HCT116 (cell line): ENCODE measurements around the gene KCTD4. TPM values are rescaled to one million over a fixed set of nuclear protein-coding genes. Genes with fewer than 3 reads are reported as not detected.

Experiments used
- ATAC-seq: fragments of 200-7000 bp; cut with Tn5 transposase; 2 replicates; pipeline ENCODE4 v1.9.1; 2020; ENCODE audit warnings: mild to moderate bottlenecking, moderate library complexity
- BruUV-seq: library from RNA; stranded (reverse); fragments of 400-500 nt; replicated peaks from 2 replicates; lab custom pipeline; 2021; lab: Mats Ljungman, UMichigan
- CTCF ChIA-PET: fragments of 300-600 bp; sonication (Branson Sonifier 250); formaldehyde crosslinking; loops from one replicate; lab custom pipeline; 2021; ENCODE audit warnings: antibody characterized with exemption; lab: Charles Lee
- POLR2A ChIA-PET: fragments of 300-600, 350-600 bp; sonication (Branson Sonifier 250); formaldehyde crosslinking; loops from one replicate; lab custom pipeline; 2021; ENCODE audit warnings: antibody characterized with exemption; lab: Charles Lee
- RAD21 ChIA-PET, 2 experiments: fragments of 300-600 bp; sonication (Branson Sonifier 250); formaldehyde crosslinking; loops; one replicate each; lab custom pipeline; 2023; ENCODE audit warnings: low total read pairs in 2 of 2; ENCODE audit not compliant: uncharacterized antibody in 2 of 2, unreplicated experiment in 2 of 2, low non-redundant PET in 1 of 2; lab: Charles Lee
- DNase-seq: peaks from one replicate; pipeline ENCODE4 v3.0.0-alpha.2; 2010; ENCODE audit warnings: low read depth, low spot score
- H2AFZ ChIP-seq: fragments of 200-600 bp; shearing (Covaris generic), sonication (generic); 2 replicates; pipeline ENCODE4 v1.6.1; 2017; ENCODE audit warnings: low read depth, mixed run types, mixed read lengths, antibody characterized with exemption, low read length; ENCODE audit not compliant: poor library complexity, severe bottlenecking
- H3K27ac ChIP-seq: 2 replicates; pipeline ENCODE4 v1.5.1; 2012; ENCODE audit warnings: low read depth, low read length
- H3K27me3 ChIP-seq: fragments of 200-600 bp; sonication (generic); 2 replicates; pipeline ENCODE4 v1.6.1; 2016; ENCODE audit warnings: mixed run types, low read length, mixed read lengths; ENCODE audit not compliant: insufficient read depth
- H3K36me3 ChIP-seq, 2 experiments: fragments of 200-500 bp in 1 of 2; fragments of 200-600 bp in 1 of 2; sonication (Bioruptor generic) in 1 of 2; sonication (generic) in 1 of 2; 2 replicates each; pipeline versions ENCODE4 v1.5.1 to v1.6.1; 2014 to 2016; ENCODE audit warnings: low read length in 2 of 2, inconsistent platforms in 1 of 2, mixed read lengths in 1 of 2, mixed run types in 1 of 2; ENCODE audit not compliant: insufficient read depth in 2 of 2, control insufficient read depth in 1 of 2
- H3K4me1 ChIP-seq, 2 experiments: fragments of 200-600 bp in 1 of 2; sonication (generic) in 1 of 2; 2 replicates each; pipeline versions ENCODE4 v1.5.1 to v1.6.1; 2012 to 2017; ENCODE audit warnings: low read length in 2 of 2, inconsistent platforms in 1 of 2, mild to moderate bottlenecking in 1 of 2, mixed read lengths in 1 of 2, mixed run types in 1 of 2, moderate library complexity in 1 of 2; ENCODE audit not compliant: insufficient read depth in 2 of 2, control insufficient read depth in 1 of 2
- H3K4me2 ChIP-seq: fragments of 200-600 bp; sonication (generic); 2 replicates; pipeline ENCODE4 v1.6.1; 2017; ENCODE audit warnings: mixed run types, low read length, mixed read lengths
- H3K4me3 ChIP-seq, 2 experiments: fragments of 200-600 bp in 1 of 2; sonication (generic) in 1 of 2; replicated peaks in 1 of 2; 2 replicates each; pipeline ENCODE4 v1.5.1; 2011 to 2016; ENCODE audit warnings: low read length in 2 of 2, control low read depth in 1 of 2, low read depth in 1 of 2, mild to moderate bottlenecking in 1 of 2, mixed read lengths in 1 of 2, mixed run types in 1 of 2
- H3K79me2 ChIP-seq: fragments of 200-600 bp; sonication (generic); 2 replicates; pipeline ENCODE4 v1.6.1; 2017; ENCODE audit warnings: mild to moderate bottlenecking, mixed run types, low read length, moderate library complexity, mixed read lengths; ENCODE audit not compliant: insufficient read depth
- H3K9ac ChIP-seq: fragments of 200-600 bp; sonication (generic); 2 replicates; pipeline ENCODE4 v1.6.1; 2016; ENCODE audit warnings: low read length, mixed read lengths
- H3K9me2 ChIP-seq: fragments of 200-600 bp; sonication (generic), shearing (Covaris generic); 2 replicates; pipeline ENCODE4 v1.6.1; 2017; ENCODE audit warnings: mixed run types, mild to moderate bottlenecking, moderate library complexity; ENCODE audit not compliant: insufficient read depth
- H3K9me3 ChIP-seq, 2 experiments: fragments of 200-500 bp in 1 of 2; fragments of 200-600 bp in 1 of 2; sonication (Bioruptor generic) in 1 of 2; sonication (generic) in 1 of 2; 2 replicates each; pipeline ENCODE4 v1.6.1; 2014 to 2017; ENCODE audit warnings: low read length in 2 of 2, mixed read lengths in 2 of 2, inconsistent platforms in 1 of 2, low read depth in 1 of 2, mild to moderate bottlenecking in 1 of 2, mixed run types in 1 of 2, moderate library complexity in 1 of 2; ENCODE audit not compliant: control insufficient read depth in 1 of 2, insufficient read depth in 1 of 2
- H4K20me1 ChIP-seq: fragments of 200-600 bp; sonication (generic), shearing (Covaris generic); 2 replicates; pipeline ENCODE4 v1.6.1; 2017; ENCODE audit warnings: mixed run types, mild to moderate bottlenecking, moderate library complexity; ENCODE audit not compliant: insufficient read depth
- EGR1 ChIP-seq: IDR thresholded peaks from 2 replicates; pipeline ENCODE4 v1.6.1; 2012; ENCODE audit warnings: low read depth
- ELF1 ChIP-seq: IDR thresholded peaks from 2 replicates; pipeline ENCODE4 v1.6.1; 2012; ENCODE audit warnings: low read depth, borderline replicate concordance
- EZH2 ChIP-seq: fragments of 200-600 bp; sonication (generic); IDR thresholded peaks from 2 replicates; pipeline ENCODE4 v1.6.1; 2017; ENCODE audit warnings: antibody characterized with exemption, mixed run types
- EZH2phosphoT487 ChIP-seq: fragments of 200-600 bp; IDR thresholded peaks from 2 replicates; pipeline ENCODE4 v1.6.1; 2018; ENCODE audit warnings: antibody characterized with exemption, borderline replicate concordance
- FOSL1 ChIP-seq: IDR thresholded peaks from 2 replicates; pipeline ENCODE4 v1.6.1; 2012; ENCODE audit warnings: low read depth
- JUND ChIP-seq: IDR thresholded peaks from 2 replicates; pipeline ENCODE4 v1.6.1; 2012
- POLR2A ChIP-seq: IDR thresholded peaks from 2 replicates; pipeline ENCODE4 v1.7.0; 2011; ENCODE audit warnings: borderline replicate concordance; ENCODE audit not compliant: insufficient read depth, insufficient read length; ENCODE audit errors: extremely low read depth
- POLR2AphosphoS5 ChIP-seq: IDR thresholded peaks from 2 replicates; pipeline ENCODE4 v1.6.1; 2011; ENCODE audit warnings: mild to moderate bottlenecking, low read depth, low read length, moderate library complexity
- SIN3A ChIP-seq: IDR thresholded peaks from 2 replicates; pipeline ENCODE4 v1.6.1; 2012; ENCODE audit warnings: low read depth
- SRF ChIP-seq: IDR thresholded peaks from 2 replicates; pipeline ENCODE4 v1.6.1; 2012; ENCODE audit warnings: low read depth
- YY1 ChIP-seq: IDR thresholded peaks from 2 replicates; pipeline ENCODE4 v1.6.1; 2011; ENCODE audit warnings: low read length, low read depth, moderate library complexity, mild to moderate bottlenecking; ENCODE audit not compliant: insufficient replicate concordance; ENCODE audit errors: extremely low read depth
- intact Hi-C: fragments of 100-400 bp; cut with micrococcal nuclease; formaldehyde crosslinking; loops from 2 replicates; pipeline ENCODE4 v1.10.0; 2022
- total RNA-seq: library from RNA; stranded (reverse); gene quantifications from one replicate; pipeline ENCODE4 v1.2.1, GENCODE V29; 2021; ENCODE audit not compliant: unreplicated experiment
- TF ChIP-seq, protein P1 (sequence below): IDR thresholded peaks from 2 replicates; pipeline ENCODE4 v1.6.1; 2011; ENCODE audit warnings: mild to moderate bottlenecking, low read length, moderate library complexity; ENCODE audit not compliant: insufficient replicate concordance; ENCODE audit errors: extremely low read depth
- TF ChIP-seq, protein P2 (sequence below), 3 experiments: fragments of 200-600 bp in 1 of 3; sonication (generic) in 1 of 3; IDR thresholded peaks in 2 of 3; conservative IDR thresholded peaks in 1 of 3; 2 replicates each; pipeline ENCODE4 v1.5.1; 2012 to 2017; ENCODE audit warnings: low read depth in 2 of 3, low read length in 2 of 3, antibody characterized with exemption in 1 of 3, borderline replicate concordance in 1 of 3, control low read depth in 1 of 3, mild to moderate bottlenecking in 1 of 3, mixed read lengths in 1 of 3, mixed run types in 1 of 3, moderate library complexity in 1 of 3; ENCODE audit not compliant: insufficient read depth in 1 of 3
- TF ChIP-seq, protein P3 (sequence below): IDR thresholded peaks from 2 replicates; pipeline ENCODE4 v1.6.1; 2012; ENCODE audit warnings: low read depth
- TF ChIP-seq, protein P4 (sequence below): IDR thresholded peaks from 2 replicates; pipeline ENCODE4 v1.6.1; 2012
- TF ChIP-seq, protein P5 (sequence below): IDR thresholded peaks from 2 replicates; pipeline ENCODE4 v1.6.1; 2012

KCTD4 gene
- total RNA-seq, 1 experiment from 2014 or later = not detected

DNA sequence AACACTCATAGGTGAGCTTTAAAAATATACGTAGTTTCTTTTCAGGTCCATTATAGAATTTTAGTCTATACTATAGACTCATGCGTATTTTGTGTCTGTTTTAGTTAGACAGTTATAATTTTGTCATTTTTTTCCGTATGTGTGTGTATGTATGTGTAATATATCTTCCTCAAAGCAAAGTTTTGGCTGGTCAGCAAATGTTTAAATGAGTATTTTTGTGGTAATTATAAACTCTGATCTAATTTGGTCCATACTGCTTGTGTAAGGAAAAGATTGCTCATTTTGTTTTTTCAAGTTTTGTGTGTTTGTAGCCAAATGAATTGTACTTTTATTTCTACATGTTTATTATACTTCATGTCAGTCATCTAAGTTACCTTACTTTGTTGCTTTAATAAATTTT is 20.5 kb downstream of the KCTD4 start:
- ATAC-seq (no peak), DNase-seq (no peak)
- no TSS peak for BruUV-seq
- Histone ChIP-seq H3K9me2 (no peaks in the 10 kb centered on the region), H3K9ac (no peak overlapping the region), H3K4me2 (peak overlapping the region; percentile 48), H3K27ac (no peak overlapping the region; the same call in 1 of the 2 replicates), H3K27me3 (no peaks in the 10 kb centered on the region), H3K4me3 (no peak overlapping the region), H2AFZ (no peak overlapping the region), H3K9me3 (no peaks in the 10 kb centered on the region), H4K20me1 (no peaks in the 10 kb centered on the region), H3K36me3 (no peaks in the 10 kb centered on the region), H3K4me1 (peaks cover 35 to 49% of the 10 kb centered on the region in 2 experiments), H3K79me2 (peaks cover 69% of the 10 kb centered on the region)
- intact Hi-C loops = no loop called here
- ChIA-PET RAD21 (no interaction called here), CTCF (no interaction called here), POLR2A (no interaction called here)
- no peak for TF ChIP-seq POLR2AphosphoS5
- TF ChIP-seq SIN3A = no peak
- no peak for TF ChIP-seq FOSL1
- TF ChIP-seq SRF = no peak
- TF ChIP-seq, protein P1, sequence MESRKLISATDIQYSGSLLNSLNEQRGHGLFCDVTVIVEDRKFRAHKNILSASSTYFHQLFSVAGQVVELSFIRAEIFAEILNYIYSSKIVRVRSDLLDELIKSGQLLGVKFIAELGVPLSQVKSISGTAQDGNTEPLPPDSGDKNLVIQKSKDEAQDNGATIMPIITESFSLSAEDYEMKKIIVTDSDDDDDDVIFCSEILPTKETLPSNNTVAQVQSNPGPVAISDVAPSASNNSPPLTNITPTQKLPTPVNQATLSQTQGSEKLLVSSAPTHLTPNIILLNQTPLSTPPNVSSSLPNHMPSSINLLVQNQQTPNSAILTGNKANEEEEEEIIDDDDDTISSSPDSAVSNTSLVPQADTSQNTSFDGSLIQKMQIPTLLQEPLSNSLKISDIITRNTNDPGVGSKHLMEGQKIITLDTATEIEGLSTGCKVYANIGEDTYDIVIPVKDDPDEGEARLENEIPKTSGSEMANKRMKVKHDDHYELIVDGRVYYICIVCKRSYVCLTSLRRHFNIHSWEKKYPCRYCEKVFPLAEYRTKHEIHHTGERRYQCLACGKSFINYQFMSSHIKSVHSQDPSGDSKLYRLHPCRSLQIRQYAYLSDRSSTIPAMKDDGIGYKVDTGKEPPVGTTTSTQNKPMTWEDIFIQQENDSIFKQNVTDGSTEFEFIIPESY = no peak
- TF ChIP-seq YY1 = no peak
- TF ChIP-seq ELF1 = no peak
- no peak for TF ChIP-seq POLR2A
- TF ChIP-seq EZH2phosphoT487 = no peak
- no peak for TF ChIP-seq EGR1
- TF ChIP-seq, protein P2, sequence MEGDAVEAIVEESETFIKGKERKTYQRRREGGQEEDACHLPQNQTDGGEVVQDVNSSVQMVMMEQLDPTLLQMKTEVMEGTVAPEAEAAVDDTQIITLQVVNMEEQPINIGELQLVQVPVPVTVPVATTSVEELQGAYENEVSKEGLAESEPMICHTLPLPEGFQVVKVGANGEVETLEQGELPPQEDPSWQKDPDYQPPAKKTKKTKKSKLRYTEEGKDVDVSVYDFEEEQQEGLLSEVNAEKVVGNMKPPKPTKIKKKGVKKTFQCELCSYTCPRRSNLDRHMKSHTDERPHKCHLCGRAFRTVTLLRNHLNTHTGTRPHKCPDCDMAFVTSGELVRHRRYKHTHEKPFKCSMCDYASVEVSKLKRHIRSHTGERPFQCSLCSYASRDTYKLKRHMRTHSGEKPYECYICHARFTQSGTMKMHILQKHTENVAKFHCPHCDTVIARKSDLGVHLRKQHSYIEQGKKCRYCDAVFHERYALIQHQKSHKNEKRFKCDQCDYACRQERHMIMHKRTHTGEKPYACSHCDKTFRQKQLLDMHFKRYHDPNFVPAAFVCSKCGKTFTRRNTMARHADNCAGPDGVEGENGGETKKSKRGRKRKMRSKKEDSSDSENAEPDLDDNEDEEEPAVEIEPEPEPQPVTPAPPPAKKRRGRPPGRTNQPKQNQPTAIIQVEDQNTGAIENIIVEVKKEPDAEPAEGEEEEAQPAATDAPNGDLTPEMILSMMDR (IDR thresholded peaks at IDR 0.05 in 2 of 3, conservative IDR thresholded peaks at IDR 0.05 in 1 of 3; ENCODE audit: borderline replicate concordance in 1 of 3, insufficient read depth in 1 of 3, low read depth in 2 of 3, low read length in 2 of 3) = no peak
- TF ChIP-seq, protein P3, sequence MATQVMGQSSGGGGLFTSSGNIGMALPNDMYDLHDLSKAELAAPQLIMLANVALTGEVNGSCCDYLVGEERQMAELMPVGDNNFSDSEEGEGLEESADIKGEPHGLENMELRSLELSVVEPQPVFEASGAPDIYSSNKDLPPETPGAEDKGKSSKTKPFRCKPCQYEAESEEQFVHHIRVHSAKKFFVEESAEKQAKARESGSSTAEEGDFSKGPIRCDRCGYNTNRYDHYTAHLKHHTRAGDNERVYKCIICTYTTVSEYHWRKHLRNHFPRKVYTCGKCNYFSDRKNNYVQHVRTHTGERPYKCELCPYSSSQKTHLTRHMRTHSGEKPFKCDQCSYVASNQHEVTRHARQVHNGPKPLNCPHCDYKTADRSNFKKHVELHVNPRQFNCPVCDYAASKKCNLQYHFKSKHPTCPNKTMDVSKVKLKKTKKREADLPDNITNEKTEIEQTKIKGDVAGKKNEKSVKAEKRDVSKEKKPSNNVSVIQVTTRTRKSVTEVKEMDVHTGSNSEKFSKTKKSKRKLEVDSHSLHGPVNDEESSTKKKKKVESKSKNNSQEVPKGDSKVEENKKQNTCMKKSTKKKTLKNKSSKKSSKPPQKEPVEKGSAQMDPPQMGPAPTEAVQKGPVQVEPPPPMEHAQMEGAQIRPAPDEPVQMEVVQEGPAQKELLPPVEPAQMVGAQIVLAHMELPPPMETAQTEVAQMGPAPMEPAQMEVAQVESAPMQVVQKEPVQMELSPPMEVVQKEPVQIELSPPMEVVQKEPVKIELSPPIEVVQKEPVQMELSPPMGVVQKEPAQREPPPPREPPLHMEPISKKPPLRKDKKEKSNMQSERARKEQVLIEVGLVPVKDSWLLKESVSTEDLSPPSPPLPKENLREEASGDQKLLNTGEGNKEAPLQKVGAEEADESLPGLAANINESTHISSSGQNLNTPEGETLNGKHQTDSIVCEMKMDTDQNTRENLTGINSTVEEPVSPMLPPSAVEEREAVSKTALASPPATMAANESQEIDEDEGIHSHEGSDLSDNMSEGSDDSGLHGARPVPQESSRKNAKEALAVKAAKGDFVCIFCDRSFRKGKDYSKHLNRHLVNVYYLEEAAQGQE = no peak
- TF ChIP-seq EZH2 = no peak
- TF ChIP-seq, protein P4, sequence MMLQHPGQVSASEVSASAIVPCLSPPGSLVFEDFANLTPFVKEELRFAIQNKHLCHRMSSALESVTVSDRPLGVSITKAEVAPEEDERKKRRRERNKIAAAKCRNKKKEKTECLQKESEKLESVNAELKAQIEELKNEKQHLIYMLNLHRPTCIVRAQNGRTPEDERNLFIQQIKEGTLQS = no peak
- TF ChIP-seq, protein P5, sequence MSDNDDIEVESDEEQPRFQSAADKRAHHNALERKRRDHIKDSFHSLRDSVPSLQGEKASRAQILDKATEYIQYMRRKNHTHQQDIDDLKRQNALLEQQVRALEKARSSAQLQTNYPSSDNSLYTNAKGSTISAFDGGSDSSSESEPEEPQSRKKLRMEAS = no peak
- no peak for TF ChIP-seq JUND
